NK-92 treated with Interleukin-12 subunit alpha and Interleukin-12 subunit beta, amount 100 ng/mL, for 24 hours (cell line): ENCODE measurements around the gene MRPS18B.

Experiments used
- DNase-seq: peaks from one replicate; lab custom pipeline; 2025; lab: John Stamatoyannopoulos, UW

MRPS18B gene

DNA sequence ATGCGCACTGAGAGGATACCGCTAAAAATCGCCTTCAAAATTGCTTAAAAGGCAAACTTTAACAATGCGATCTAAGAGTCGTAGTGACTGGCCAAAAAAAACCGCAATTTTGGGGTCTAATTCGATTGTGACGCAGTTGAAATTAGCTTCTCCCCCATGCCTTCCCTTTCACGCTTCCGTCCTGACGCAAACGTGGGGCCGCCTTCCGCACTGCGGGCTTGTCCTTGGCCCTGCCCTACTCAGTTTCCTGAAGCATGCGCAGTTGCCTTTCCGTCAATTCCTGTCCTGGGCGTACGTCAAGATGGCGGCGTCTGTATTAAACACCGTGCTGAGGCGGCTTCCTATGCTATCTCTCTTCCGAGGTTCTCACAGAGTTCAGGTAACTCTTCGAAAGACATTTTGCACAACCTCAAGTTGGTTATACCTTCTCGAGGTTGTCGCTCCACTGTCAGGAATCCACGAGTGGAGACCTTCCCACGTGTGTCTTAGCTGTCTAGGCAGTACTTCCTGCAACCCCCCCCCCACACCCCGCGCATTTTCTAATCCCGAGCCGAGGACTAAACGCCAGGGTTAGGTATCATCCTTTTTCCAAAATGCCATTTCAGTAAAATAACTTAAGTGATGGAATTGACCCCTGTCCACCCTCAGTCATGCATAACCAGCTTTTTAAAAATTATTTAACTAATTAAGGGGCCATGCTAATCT is at the start of gene MRPS18B:
Gene MRPS18B (plus strand): TSS at position 276 of the 705 bp plus-strand sequence. CDS start 26 bp downstream, at position 302.
- peak; percentile 97 for DNase-seq

DNA sequence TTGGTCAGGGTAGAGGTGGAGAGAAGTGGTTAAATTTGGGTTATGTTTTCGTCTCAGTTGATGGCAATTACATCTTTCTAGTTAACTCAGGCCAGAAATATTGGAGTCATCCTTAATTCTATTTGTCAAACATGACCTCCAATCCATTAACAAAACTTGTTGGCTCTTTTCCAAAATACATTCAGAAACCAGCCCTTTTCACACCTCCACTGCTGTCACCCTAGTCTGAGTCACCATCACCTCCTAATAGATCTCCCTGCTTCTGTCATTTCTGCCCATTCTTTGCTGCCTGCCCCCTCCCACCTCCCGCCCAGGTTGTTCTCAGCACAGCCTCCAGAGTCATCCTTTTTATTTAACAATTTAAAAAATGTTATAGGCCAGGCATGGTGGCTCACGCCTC is 49.4 kb upstream of the MRPS18B start:
- DNase-seq = peak; percentile 49

DNA sequence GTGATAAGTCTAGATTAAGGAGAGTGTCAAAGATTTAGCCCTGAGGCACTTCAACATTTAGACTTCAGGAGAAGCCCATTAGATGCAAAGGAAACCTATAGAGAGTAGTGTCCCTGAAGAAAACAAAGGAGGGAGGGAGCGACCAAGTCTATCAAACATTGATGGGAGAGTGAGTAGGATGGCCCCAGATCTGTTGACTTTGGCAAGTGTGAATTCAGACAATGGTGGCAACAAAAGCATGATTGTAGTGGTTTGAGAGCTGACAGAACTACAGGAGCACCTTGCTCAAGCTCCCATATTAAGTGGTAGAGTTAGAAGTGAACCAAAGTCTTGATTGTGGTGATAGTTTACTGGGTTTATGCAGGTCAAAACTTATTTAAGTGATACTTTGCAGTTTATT is 47.4 kb upstream of the MRPS18B start:
- no peak for DNase-seq

DNA sequence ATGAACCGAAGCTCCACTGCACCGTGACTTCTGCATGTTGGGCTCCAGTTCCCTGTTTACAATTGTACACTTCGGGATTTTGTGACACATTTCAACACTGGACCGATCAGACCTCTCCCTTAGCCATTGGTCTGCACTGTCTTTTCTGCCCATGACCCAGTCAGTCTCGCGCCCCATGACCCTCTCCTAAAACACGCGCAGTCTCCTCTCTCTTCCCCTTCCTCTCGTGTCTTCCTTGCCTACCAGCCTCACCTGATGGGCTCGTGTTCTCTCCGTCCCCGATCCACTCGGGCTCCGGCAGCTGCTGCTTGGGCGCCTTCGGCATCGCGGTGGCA is 46.9 kb upstream of the MRPS18B start:
- no peak for DNase-seq

DNA sequence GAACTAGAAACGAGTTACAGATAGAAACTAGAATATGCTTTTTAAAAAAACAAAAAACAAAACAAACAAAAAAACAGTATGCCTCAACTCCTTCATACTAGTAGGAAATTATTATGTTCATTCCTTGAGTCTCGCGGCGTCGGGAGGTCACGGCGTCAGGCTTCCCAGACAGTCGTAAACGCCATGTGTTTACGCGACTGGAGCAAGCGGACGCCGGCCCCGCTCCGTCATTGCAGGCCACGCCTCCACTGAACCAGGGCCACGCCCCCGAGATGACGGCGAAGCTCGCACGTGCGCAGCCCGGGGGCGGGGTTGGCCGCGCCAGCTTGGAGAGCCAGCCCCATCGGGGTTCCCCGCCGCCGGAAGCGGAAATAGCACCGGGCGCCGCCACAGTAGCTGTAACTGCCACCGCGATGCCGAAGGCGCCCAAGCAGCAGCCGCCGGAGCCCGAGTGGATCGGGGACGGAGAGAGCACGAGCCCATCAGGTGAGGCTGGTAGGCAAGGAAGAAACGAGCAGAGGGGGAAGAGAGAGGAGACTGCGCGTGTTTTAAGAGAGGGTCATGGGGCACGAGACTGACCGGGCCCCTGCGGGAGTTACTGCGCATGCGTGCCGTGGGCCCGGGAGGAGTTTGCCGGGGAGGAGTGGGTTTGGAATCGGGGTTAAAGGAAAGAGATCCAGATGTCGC is 46.4 kb upstream of the MRPS18B start, which contains the start of gene ABCF1:
Gene ABCF1 (plus strand): TSS at position 368 of the 687 bp plus-strand sequence. CDS start 46 bp downstream, at position 414.
- DNase-seq = peak; percentile 98

DNA sequence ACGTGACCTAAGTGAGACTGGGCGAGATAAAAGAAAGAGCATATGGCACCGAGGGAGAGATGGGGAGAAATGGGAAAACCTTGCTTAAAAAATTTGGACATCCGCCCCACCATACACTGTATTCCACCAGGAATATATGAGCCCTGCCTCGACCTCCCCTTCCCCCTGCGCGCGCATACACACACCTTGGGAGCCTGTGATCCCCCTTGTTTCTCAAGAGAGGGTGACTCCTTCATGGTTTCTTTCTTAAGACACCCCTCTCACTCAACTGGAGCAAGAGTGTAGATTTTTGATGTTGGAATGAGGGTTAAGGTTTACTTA is 45.9 kb upstream of the MRPS18B start:
- no peak for DNase-seq

DNA sequence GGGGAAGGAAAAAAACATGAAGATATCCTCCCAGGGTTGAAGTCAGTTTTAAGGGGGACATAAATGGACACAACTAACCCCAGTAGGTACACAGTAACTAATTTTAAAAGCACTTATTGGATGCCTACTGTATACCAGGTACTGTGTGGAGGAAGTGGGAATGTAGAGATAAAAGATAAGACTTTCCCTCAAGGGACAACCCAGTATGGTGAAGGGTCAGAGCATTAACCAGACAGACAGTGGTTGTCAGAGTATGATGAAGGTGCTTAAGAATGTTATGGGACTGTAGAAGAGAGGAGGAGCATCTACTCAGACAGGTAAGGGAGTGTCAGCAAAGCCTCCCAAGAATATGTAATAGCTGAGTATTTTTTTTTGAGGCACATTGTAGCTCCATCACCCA is 45.5 kb upstream of the MRPS18B start:
- no peak for DNase-seq

DNA sequence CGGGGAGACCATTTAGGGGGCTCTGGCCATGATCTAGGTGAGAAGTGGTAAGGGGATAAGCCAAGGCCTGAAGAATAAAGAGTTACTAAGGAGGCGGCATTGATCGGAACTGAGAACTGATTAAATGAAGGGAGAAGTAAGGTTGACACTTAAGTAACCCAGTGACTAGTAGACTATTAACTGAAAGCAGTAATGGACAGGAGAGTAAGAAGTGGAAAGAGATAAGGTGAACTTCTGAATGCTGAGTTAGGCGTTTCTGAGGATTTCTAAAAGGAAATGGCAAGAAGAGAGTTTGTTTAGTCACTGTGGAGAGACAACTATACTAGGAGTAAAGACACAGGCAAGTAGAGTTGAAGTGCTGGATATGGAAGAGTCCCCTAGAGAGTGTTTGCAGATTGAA is 44.5 kb upstream of the MRPS18B start:
- DNase-seq = no peak

DNA sequence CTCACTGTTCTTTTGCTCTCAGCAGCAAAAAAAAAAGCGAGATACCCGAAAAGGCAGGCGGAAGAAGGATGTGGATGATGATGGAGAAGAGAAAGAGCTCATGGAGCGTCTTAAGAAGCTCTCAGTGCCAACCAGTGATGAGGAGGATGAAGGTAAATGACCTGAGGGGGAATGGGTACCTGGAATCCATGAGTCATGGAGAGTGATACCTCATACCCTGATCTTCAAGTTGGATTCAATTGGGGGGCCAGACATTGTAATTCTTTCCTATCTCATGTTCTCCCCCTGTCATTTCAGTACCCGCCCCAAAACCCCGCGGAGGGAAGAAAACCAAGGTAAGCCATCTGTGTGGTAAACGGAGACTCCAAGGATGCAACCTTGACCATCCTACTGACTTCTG is 39.6 kb upstream of the MRPS18B start:
- no peak for DNase-seq

DNA sequence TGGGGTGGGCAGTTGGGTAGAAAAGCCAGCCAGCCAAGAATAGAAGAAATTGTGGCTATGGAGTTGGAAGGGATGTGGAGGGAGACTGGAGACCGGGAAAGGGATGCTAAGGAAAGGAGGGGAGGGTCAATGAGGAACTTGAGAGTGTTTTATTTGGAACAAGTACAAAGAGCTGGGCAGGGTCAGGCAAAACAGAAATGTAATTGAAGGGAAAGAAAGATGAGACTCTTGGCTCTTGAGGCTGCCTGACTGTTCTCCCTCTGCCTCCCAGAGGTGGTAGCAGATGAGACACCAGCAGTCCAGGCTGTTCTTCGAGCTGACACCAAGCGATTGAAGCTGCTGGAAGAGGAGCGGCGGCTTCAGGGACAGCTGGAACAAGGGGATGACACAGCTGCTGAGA is 33.7 kb upstream of the MRPS18B start:
- DNase-seq = no peak

DNA sequence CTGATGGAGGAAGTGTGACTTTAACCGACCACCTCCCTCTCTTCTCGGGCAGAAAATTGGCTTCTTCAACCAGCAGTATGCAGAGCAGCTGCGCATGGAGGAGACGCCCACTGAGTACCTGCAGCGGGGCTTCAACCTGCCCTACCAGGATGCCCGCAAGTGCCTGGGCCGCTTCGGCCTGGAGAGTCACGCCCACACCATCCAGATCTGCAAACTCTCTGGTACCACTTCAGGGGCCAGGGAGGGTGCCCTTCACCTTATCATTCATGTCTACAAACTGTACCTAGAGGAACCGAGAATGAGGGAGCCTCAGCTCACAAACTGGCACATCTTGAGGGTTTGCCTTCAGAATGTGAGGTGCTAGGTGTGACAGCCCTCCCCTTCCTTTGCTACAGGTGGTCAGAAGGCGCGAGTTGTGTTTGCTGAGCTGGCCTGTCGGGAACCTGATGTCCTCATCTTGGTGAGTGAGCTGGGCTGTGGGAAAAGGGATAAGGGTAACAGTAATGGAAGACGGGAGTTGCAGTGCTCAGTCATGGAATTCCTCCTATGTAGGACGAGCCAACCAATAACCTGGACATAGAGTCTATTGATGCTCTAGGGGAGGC is 27.8 kb upstream of the MRPS18B start:
- DNase-seq = no peak

DNA sequence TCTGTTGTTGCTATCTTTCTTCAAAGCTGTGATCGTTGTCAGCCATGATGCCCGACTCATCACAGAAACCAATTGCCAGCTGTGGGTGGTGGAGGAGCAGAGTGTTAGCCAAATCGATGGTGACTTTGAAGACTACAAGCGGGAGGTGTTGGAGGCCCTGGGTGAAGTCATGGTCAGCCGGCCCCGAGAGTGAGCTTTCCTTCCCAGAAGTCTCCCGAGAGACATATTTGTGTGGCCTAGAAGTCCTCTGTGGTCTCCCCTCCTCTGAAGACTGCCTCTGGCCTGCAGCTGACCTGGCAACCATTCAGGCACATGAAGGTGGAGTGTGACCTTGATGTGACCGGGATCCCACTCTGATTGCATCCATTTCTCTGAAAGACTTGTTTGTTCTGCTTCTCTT is 27.1 kb upstream of the MRPS18B start:
- no peak for DNase-seq

DNA sequence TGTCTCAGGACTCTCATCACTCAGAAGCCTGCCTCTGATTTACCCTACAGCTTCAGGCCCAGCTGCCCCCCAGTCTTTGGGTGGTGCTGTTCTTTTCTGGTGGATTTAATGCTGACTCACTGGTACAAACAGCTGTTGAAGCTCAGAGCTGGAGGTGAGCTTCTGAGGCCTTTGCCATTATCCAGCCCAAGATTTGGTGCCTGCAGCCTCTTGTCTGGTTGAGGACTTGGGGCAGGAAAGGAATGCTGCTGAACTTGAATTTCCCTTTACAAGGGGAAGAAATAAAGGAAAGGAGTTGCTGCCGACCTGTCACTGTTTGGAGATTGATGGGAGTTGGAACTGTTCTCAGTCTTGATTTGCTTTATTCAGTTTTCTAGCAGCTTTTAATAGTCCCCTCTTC is 26.6 kb upstream of the MRPS18B start:
- DNase-seq = no peak

DNA sequence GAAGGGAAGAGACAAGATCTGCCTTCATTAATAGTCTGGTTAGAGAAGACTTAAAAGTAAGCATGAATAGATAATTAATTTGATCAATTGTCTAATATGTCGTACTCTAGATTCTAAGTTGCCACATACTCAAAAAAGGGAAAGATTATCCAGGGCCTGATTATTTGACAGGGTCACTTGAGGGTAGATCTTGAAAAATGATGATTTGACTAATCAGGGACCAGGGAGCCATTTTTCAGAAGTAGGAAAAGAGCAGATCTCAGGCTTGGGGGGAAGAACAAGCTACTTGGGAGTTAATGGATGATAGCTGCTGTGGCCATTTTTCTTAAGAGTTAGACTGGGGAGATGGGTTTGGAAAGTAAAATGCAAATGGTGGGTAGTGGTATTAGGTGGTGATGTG is 25.4 kb upstream of the MRPS18B start:
- no peak for DNase-seq

DNA sequence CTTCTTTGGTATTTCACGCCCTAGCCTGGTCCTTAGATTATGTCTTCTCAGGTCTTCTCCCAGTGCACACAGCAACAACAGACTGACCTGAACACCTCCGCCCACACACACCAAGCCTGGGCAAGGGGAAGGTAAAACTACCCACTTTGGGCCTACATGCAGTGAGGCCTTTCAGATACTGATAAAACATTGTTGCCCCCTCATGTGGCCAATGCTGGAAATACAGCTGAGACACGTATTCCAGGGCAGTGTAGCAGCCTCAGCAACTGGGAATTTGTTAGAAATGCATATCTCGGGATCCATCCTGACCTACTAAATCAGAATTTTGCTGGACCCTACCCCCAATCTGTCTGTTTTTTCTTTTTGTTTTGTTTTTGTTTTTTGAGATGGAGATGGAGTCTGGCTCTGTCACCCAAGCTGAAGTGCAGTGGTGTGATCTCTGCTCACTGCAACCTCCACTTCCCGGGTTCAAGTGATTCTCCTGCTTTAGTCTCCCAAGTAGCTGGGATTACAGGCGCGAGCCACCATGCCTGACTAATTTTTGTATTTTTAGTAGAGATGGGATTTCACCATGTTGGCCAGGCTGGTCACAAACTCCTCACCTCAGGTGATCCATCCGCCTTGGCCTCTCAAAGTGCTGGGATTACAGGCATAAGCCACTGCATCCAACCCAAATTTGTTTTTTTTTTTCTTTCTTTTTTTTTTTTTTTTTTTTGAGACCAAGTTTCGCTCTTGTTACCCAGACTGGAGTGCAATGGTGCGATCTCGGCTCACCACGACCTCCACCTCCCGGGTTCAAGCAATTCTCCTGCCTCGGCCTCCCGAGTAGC is 20.1 kb upstream of the MRPS18B start:
- peak; percentile 49 for DNase-seq

DNA sequence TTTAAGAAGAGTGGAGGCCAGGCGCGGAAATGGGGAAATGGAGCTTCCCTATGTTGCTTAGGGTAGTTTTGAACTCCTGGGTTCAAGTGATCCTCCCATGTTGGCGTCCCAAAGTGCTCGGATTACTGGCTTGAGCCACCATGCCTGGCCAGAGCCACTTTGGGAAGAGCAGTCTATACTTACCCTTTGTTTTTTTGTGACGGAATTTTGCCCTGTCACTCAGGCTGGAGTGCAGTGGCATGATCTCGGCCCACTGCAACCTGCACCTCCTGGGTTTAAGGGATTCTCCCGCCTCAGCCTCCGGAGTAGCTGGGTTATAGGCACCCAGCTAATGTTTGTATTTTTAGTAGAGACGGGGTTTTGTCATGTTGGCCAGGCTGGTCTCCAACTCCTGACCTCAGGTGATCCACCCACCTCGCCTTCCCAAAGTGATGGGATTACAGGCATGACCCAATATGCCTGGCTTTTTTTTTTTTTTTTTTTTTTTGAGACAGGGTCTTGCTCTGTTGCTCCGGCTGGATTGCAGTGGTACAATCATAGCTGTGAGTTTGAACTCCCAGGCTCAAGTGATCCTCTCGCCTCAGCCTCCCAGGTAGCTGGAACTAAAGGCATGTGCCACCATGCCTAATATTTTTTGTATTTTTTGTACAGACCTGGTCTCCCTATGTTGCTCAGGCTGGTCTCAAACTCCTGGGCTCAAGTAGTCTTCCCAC is 18.6 kb upstream of the MRPS18B start:
- no peak for DNase-seq

DNA sequence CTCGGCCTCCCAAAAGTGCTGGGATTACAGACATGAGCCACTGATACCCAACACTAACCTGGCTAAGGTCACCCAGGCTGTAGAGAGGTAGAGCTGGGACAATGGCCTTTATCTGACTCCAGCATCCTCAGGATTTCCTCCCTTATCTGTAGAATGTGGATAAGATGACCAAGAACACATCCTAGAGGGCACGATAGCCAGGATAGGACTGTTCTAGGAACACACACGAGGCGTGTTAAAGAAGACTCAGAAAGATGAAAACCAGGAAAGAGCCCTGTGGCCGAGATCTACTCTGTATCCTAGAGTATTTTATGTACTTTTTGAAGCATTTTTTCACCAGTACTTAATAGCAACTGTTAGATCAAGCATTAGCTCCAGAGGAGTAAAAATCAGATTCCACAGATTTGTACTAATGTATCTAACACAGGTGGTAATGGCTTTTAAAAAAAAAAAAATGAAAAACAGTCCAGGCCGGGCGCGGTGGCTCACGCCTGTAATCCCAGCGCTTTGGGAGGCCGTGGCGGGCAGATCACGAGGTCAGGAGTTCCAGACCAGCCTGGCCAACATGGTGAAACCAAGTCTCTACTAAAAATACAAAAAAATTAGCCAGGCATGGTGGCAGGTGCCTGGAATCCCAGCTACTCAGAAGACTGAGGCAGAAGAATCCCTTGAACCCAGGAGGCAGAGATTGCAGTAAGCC is 17.9 kb upstream of the MRPS18B start:
- no peak for DNase-seq

DNA sequence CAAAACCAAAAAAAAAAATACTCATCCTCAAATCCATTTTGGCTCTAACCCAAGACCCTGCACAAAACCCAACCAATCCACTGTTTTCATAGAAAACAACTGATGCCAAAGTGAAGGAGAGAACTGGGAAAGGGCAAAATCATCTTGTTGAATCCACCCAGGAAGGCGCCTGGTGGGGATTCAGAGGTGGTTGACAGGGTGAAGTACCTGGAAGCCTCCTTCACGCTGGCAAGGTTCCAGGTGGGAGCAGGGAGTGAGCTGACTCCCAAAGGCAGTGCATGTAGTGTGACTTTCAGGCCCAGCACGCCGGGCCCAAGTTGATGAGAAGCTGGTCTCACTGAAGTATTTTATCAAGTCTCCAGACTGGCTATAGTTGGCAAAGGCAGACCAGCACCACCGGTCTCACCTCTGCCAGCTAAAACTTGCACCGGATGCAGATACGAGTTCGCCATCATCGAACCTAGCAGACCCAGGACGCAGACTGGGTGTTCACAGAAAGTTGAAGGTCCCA is 17.1 kb upstream of the MRPS18B start:
- no peak for DNase-seq

DNA sequence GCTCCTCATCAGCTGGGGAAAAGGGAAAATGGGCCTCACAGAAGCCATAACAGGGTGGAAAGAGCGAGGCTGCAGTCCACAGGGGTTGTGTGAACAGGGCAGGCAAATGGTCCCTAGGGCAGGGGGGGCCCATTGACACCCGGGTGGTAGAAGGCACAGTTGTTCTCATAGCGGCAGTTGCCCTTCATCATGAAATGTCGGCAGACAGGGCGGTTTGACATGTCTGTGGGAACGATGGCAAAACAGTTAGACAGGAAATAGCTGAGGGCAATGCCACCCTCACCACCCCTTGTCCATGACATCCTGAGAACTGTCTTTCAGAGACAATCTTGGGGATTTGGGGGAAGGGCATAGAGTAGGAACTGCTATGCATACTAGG is 16.2 kb upstream of the MRPS18B start:
- no peak for DNase-seq

DNA sequence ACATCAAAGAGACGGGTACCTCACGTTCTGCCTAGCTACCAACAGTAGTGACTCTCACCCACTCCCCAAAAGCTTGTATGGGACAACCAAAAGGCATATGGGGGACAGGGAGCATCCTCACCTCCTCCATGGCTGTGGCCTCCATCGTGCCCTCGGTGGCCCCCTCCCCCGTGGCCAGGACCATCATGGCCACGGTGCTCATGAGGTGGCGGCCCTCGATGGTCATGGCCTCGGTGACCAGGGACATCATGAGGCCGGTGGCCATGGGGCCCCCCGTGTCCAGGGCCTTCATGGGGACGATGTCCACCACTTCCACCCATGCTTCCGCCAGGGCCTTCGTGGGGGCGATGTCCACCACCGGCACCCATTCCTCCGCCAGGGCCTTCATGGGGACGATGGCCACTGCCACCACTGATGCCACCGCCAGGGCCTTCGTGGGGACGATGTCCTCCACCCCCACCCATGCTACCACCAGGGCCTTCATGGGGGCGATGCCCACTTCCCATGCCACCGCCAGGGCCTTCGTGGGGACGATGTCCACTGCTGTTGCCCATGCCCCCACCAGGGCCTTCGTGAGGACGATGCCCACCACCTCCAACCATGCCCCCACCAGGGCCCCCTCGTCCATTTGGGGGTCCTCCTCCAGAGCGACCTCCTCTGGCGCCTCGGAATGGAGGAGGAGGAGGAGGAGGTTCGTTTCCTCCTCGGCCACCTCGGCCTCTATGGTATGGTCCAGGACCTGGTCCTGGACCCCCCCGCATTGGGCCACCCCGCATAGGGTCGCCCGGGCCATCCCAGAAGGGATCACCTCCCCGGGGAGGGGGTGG is 15.6 kb upstream of the MRPS18B start:
- no peak for DNase-seq
